Measurements from ENCODE around the gene HHAT. TPM values are rescaled to one million over a fixed set of nuclear protein-coding genes. Genes with fewer than 3 reads are reported as not detected.

The HHAT gene
- total and polyA plus RNA-seq, 7 donors, result 0.11 to 0.64 (median 0.16) TPM

DNA sequence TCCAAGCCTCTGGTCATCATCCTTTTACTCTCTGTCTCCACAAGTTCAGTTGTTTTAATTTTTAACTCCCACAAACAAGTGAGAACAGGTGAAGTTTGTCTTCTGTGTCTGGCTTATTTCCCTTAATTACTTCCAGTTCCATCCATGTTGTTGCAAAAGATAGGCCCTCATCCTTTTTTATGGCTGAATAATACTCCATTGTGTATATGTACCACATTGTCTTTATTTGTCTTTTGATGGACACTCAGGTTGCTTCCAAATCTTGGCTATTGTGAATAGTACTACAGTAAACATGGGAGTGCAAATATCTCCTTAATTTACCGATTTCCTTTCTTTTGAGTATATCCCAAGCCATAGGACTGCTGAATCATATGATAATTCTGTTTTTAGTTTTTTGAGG is 262.5 kb downstream of the HHAT start:
- ATAC-seq (no peak), DNase-seq (no peak)
- WGBS, 3 donors, result 98 to 100% (median 99%) methylated on average over 1 of the region's 1 CpG
- Histone ChIP-seq H3K4me3 (no peak overlapping the region), H3K36me3 (ENCODE audit: insufficient read depth in 1 of 2, low read depth in 1 of 2) (no peaks in the 10 kb centered on the region), H3K27ac (no peak overlapping the region), H3K4me1 (no peaks in the 10 kb centered on the region), H3K27me3 (ENCODE audit: insufficient read depth in 3 of 3, low read length in 2 of 3) (no peaks in the 10 kb centered on the region), H3K9me3 (no peaks in the 10 kb centered on the region)
- intact Hi-C loops (cut with DNase I), result no loop called here
- TF ChIP-seq, protein P1, sequence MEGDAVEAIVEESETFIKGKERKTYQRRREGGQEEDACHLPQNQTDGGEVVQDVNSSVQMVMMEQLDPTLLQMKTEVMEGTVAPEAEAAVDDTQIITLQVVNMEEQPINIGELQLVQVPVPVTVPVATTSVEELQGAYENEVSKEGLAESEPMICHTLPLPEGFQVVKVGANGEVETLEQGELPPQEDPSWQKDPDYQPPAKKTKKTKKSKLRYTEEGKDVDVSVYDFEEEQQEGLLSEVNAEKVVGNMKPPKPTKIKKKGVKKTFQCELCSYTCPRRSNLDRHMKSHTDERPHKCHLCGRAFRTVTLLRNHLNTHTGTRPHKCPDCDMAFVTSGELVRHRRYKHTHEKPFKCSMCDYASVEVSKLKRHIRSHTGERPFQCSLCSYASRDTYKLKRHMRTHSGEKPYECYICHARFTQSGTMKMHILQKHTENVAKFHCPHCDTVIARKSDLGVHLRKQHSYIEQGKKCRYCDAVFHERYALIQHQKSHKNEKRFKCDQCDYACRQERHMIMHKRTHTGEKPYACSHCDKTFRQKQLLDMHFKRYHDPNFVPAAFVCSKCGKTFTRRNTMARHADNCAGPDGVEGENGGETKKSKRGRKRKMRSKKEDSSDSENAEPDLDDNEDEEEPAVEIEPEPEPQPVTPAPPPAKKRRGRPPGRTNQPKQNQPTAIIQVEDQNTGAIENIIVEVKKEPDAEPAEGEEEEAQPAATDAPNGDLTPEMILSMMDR (IDR thresholded peaks at IDR 0.05), result no peak

DNA sequence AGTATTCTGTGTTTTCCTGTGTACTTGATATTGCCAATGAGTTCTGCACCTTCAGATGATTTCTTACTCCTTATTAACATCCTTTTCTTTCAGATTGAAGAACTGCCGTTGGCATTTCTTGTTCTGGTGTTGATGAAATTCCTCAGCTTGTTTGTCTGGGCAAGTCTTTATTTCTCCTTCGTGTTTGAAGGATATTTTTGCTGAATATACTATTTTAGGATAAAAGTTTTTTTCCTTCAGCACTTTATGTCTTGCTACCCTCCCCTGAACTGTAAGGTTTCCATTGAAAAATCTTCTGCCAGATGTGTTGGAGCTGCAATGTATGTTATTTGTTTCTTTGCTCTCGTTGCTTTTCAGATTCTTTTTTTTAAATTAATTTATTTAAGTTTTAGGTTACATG is 265.9 kb downstream of the HHAT start:
- Histone ChIP-seq H3K27ac (no peak overlapping the region), H3K9me3 (no peaks in the 10 kb centered on the region), H3K4me3 (no peak overlapping the region), H3K27me3 (ENCODE audit: insufficient read depth in 3 of 3, low read length in 2 of 3) (peaks cover 0 to 3% (median 0%) of the 10 kb centered on the region in 3 donors), H3K36me3 (ENCODE audit: insufficient read depth in 1 of 2, low read depth in 1 of 2) (no peaks in the 10 kb centered on the region), H3K4me1 (no peaks in the 10 kb centered on the region)
- intact Hi-C loops (cut with DNase I), result no loop called here
- ATAC-seq (no peak), DNase-seq (no peak)
- TF ChIP-seq, protein P1 (IDR thresholded peaks at IDR 0.05), result no peak
- WGBS, 3 donors, result 47 to 64% (median 50%) methylated on average over 3 of the region's 3 CpGs

DNA sequence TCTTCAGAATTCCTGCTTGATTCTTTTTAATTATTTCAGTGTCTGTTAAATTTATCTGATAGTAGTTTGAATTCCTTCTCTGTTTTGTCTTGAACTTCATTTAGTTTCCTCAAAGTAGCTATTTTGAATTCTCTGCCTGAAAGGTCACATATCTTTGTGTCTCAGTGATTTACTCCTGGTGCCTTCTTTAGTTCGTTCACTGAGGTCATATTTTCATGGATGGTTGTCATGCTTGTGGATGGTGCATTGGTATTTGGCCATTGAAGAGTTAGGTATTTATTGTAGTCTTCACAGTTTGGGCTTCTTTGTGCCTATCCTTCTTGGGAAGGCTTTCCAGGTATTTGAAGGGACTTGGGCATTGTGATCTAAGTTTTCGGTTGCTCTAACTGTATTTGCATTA is 267.9 kb downstream of the HHAT start:
- Histone ChIP-seq H3K4me1 (no peaks in the 10 kb centered on the region), H3K4me3 (no peak overlapping the region), H3K9me3 (no peaks in the 10 kb centered on the region), H3K36me3 (ENCODE audit: insufficient read depth in 1 of 2, low read depth in 1 of 2) (no peaks in the 10 kb centered on the region), H3K27ac (no peak overlapping the region), H3K27me3 (ENCODE audit: insufficient read depth in 3 of 3, low read length in 2 of 3) (peaks cover 0 to 3% (median 0%) of the 10 kb centered on the region in 3 donors)
- no peak for DNase-seq
- TF ChIP-seq, protein P1 (IDR thresholded peaks at IDR 0.05), result no peak
- 67 to 84% (median 76%) methylated on average over 2 of the region's 2 CpGs for WGBS, 3 donors
- ATAC-seq, result no peak
- intact Hi-C loops (cut with DNase I), result no loop called here

DNA sequence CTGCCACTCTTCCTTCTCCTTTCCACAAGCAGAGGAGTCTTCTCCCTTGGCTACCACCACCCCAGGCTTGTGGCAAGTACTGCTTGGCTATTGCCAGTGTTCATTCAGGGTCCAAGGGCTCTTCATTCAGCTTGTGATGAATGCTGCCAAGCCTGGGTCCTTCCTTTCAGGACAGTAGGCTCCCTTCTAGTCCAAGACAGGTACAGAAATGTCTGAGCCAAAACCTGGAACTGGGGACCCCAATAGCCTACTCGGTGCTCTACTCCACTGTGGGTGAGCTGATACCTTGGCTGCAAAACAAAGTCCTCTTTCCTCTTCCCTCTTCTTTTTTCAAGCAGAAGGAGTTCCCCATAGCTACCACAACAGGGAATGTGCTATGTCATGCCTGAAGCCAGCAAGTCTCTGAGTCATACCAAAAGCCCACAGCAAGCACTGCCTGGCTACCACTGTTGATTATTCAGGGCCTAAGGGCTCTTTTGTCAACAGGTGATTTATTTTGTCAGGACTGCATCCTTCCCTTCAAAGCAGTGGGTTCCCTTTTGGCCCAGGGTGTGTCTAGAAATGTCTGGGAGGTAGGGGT is 268.9 kb downstream of the HHAT start:
- Histone ChIP-seq H3K27ac (peak overlapping the region; percentile 16), H3K4me3 (no peak overlapping the region), H3K4me1 (no peaks in the 10 kb centered on the region), H3K27me3 (ENCODE audit: insufficient read depth in 3 of 3, low read length in 2 of 3) (peaks cover 0 to 3% (median 0%) of the 10 kb centered on the region in 3 donors), H3K36me3 (ENCODE audit: insufficient read depth in 1 of 2, low read depth in 1 of 2) (no peaks in the 10 kb centered on the region), H3K9me3 (no peaks in the 10 kb centered on the region)
- peak in 3 of 4 donors; percentile 45 to 68 (median 63) for ATAC-seq
- WGBS, 3 donors, result 75 to 100% (median 93%) methylated on average over 1 of the region's 1 CpG
- TF ChIP-seq, protein P1 (IDR thresholded peaks at IDR 0.05), result no peak
- no peak for DNase-seq
- intact Hi-C loops (cut with DNase I), result no loop called here

DNA sequence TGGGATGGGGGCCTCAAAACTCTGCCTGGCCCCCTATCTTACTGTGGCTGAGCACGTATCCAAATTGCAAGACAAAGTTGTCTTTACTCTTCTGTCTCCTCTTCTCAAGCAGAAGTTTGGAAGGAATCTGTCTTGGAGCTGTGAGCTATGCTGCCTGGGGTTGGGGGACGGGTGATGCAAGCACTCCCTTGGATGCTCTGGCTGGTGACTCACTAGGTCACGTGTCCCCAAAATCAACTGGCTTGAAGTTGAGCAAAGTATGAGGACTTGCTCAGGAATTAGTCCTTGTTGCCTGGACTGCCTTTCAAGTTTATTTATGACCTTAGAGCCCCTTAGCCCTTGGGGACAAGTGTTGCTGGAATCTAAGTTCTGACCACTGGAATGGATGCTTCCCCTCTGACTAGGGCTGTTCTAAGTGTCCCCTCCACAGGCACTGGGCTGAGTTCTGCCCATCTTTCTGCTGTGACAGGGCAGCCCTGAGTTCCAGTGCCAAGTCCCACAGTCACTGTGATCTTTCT is 269.5 kb downstream of the HHAT start:
- Histone ChIP-seq H3K4me1 (no peaks in the 10 kb centered on the region), H3K27ac (no peak overlapping the region), H3K9me3 (no peaks in the 10 kb centered on the region), H3K36me3 (ENCODE audit: insufficient read depth in 1 of 2, low read depth in 1 of 2) (no peaks in the 10 kb centered on the region), H3K27me3 (ENCODE audit: insufficient read depth in 3 of 3, low read length in 2 of 3) (peaks cover 0 to 3% (median 0%) of the 10 kb centered on the region in 3 donors), H3K4me3 (no peak overlapping the region)
- intact Hi-C loops (cut with DNase I), result no loop called here
- peak; percentile 69 to 81 for DNase-seq
- ATAC-seq, result peak; percentile 57 to 90 (median 77)
- TF ChIP-seq, protein P1 (IDR thresholded peaks at IDR 0.05), result no peak
- 73 to 82% (median 76%) methylated on average over 3 of the region's 3 CpGs for WGBS, 3 donors
